Frontal cortex (tissue), 4 donors: ENCODE measurements around the gene TOP2B. TPM values are rescaled to one million over a fixed set of nuclear protein-coding genes. Genes with fewer than 3 reads are reported as not detected.

Experiments used
- DNase-seq, 2 donors: peaks; one replicate each; pipeline ENCODE4 v3.0.0; 2012; ENCODE audit warnings: low spot score in 2 of 2
- FAIRE-seq: peaks from 2 replicates; lab custom pipeline; 2012; peaks lifted over from hg19 to GRCh38; lab: Jason Lieb, UNC
- small RNA-seq: library from RNA; depleted of rRNA; stranded (forward); fragments of <200 nt; gene quantifications from one replicate; pipeline ENCODE3, GENCODE V24; 2014
- total RNA-seq: library from RNA; depleted of rRNA; stranded (reverse); fragments of >200 nt; gene quantifications from one replicate; pipeline ENCODE4 v1.2.3, GENCODE V29; 2014
- donor health status: control.
- donor health status: control.
- donor health status: control.

TOP2B gene
- total RNA-seq, 1 donor from 2014 or later, result 423 TPM

DNA sequence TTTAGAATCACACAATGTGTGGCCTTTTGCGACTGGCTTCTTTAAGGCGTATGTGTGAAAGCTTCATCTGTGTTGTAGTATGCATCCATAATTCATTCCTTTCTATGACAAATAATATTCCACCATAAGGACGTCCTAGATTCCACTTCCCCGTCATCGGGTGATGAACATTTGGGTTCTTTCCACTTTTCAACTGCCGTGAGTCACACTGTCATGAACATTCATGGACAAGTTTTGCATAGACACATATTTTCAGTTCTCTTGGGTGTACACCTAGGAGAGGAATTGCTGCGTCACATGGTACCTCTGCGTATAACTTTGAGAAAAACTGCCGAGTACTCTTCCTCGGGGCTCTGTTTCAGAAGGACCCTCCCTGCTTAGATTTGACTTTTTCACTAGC is 97.3 kb downstream of the TOP2B start:
- FAIRE-seq, result no peak
- no peak for DNase-seq

DNA sequence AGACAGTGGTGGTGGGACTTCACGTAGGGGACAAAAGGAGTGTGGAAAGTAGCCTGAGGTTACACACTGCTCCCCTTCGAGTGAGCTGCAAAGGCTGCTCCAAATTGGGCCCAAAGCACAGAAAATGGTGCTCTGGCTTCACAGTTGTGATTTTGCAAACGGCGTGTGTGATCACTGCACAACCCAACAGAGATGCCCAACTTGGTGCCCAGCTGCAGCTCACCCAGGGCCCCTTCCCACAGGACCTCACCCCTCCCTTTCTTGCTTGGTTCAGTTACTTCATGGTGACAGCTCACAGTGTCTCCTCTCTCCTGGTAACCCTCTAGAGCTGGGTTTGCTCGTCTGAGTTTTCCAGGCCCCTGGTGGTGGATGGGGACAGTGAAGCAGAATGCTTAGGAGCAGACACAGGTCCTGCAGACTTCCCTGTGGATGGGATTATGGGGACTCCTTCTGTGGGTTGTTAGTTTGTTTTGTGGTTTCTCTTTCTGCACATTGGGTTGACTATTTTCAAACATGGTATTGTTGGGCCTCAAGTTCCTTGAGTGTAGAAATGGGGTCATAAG is 98.3 kb downstream of the TOP2B start:
- no peak for DNase-seq

DNA sequence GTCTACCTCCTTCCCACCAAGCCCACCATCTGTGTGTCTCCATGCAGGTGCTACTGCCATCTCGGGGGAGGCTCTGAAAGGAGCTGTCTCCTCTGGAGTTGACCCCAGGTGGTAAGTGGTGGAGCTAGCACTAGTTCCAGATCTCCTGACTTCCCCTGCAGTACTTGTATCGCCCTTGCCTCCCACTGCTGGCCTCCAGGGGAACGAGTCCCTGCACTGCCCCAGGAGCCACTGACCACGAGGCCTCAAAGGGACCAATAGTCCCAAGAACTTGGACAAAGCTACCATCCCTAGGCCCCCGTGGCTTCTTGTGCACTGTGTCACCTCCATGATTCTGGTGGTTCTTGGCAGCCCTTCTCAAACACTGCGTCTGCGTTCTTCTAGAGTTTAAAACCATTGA is 98.9 kb downstream of the TOP2B start:
- DNase-seq (no peak), FAIRE-seq (no peak)

More for the DNA sequence above, 98.3 kb downstream of the TOP2B start:
- no peak for FAIRE-seq

DNA sequence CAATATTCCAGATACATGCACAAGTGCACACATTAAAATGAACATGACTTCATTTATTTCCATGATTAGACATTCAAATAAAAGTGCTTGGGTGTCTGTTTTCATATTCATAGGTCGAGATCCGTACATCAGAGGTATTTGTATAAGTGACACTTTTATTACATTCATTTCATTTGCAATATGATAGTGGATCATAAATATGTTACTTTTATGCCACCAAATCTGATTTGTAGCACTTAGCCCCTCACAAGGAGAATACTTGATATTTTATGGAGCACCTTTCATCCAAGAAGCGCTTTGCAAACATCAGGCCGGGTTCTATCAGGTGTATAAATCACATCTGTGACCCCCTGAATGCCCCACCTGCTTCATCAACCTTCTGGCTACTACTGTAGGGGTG is 100.6 kb downstream of the TOP2B start:
- DNase-seq, result no peak
- no peak for FAIRE-seq

DNA sequence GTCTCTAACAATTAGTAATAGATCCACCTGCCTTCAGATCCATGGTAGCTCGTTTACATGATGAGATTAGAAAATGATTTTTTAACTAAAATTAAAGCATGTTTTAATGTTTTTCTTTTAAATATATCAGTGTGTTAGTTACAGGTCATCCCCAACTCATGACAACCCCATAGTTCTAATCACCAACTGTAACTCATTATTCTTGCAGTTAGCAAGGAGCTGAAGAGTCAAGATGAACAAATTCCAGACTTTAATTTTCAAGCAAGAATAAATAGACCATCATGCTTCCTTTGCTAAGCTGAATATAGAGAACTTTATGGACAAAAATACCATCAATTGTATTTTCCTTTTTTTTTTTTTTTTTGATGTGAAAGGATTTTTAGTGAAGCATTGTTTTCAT is 101.1 kb downstream of the TOP2B start:
- DNase-seq (no peak), FAIRE-seq (no peak)

DNA sequence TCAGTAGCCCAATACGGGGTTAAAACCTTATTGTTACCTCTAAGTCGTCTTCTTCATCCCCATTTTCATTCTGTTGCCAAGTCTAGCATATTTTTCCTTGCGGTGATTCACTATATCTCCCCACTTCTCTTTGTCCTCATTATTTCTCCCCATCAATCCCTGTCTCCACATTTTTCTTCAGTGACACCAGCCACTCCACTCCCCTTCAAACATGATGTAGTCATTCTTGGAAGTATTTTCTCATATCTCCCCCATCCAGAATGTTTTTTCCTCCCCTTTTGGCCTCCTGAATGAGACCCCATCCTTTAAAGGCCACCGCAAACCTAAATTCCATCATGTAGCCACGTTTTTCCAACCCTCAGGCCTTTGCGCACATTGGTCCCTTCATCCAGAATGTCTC is 105.9 kb downstream of the TOP2B start:
- DNase-seq (no peak), FAIRE-seq (no peak)

DNA sequence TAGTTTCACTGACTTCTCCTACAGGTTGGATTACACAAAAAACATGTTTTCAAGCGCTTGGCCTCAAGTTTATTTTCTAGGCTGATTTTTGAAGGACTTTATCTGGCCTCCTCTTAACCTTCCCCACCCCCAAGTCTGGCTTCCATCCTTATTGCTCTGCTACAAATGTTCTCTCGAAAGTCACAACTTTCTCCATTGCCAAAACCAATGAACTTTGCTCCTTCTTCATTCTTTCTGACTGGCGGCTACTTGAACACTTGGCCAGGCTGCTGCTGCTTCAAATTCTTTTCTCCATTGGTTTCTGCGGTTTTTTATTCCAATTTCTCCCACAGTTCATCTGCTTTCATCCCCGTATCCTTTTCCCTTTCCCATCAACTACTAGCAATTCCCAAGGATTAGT is 106.6 kb downstream of the TOP2B start:
- DNase-seq (peak in 1 of 2 donors; percentile 19), FAIRE-seq (no peak)

DNA sequence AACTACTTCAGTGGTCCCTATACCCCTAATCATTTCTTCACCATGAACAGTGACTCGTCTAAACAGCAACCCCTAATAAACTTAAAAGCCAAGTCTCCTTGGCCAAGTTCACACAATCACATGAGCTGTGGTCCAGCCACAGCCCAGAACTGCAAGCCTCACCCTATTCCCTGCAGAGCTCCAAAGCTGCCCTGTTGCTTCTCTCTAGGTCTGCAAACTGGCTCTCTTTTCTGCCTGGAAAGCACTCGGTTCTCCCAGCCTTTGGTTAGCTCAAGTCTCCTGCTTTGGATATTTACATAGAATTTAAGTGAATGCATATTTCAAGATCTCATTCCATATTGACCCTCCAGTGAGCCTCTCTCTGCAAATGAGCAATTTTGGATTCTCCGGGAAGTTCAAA is 107.0 kb downstream of the TOP2B start:
- DNase-seq (no peak), FAIRE-seq (no peak)

DNA sequence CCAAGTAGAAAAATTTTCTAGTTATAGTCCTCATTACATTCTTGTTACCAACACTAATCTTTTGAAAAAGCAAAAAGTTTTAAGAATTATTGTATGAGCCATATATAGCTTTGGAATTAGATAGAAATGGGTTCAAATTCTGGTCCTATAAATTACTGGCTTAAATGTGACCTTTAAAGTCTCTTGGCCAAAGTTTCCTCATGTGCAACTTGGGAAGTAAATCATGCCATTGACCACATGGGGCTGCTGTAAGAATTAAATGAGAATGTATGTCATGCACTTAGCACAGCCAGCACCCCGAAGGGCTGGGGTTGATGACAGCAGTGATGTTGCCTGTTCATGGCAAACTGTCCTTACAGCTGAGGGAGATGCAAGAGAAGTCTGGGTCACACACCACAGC is 108.3 kb downstream of the TOP2B start:
- DNase-seq (no peak), FAIRE-seq (no peak)

DNA sequence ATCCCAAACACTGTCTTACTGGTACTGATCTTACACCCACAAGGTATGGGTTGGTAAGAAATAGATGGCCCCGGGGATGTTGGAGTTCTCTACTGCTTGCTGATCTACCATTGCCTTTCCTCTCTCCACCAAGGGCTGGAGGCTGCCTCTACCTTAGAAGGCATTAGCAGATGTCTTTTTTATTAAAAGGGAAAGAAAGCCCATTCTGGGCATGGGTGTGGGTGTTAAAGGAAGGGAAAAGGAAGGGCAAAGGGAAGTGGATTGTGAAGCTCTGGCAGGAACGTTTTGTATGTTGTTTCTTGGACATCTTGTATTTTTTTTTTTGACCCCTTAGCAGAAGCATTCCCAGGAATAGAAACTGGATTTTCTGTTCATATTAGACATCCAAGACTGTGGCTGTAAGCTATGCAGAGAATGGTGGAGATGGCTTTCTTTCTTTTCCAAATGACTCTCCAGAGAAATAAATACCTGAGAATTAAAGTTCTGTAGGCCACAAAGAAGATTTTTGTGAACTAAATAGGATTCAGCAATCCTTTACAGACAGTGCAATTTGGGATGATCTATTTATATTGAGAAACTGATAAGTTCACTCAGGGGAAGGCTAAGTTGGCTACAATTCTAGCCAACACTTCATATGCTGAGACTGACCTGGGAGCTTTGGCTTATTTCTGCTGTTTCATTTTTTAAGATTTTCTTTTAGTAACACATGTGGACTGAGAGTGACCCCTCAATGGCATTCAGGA is 108.8 kb downstream of the TOP2B start:
- FAIRE-seq, result no peak
- DNase-seq, result no peak

DNA sequence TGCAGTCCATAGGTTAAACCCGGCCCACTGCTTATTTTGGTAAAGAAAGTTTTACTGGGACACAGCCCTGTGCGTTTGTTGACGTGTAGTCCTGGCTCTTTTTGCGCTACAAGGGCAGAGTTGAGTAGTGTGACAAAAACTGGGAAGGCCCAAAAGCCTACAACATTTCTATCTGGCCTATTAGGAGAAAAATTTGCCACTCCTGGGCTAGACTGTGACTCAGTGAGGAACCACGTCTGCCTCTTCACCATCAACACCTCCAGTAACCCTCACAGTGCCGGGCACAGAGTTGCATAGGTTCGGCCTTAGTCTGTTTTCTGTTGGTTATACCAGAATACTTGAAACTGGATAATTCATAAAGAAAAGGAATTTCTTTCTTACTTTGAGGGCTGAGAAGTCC is 110.3 kb downstream of the TOP2B start:
- DNase-seq (no peak), FAIRE-seq (no peak)

DNA sequence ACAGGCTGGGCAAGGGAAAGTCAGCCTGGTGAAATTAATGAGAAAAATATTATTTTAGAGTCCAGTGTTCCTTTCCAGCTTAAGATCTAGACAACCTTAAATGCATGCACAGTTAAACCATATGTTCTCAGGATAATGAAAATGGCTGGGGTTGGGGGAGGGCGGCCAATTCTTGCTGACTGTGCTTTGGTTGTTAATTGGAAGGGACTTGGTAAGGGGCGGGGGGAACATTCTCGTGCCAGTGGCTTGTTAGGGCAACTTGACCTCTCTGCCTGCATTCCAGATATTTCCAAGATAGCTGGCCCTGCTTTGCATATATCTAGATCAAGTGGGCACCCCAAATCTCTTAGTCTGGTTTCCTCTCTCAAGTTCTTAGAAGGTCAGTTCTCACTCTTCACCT is 112.5 kb downstream of the TOP2B start:
- FAIRE-seq (no peak), DNase-seq (no peak)

DNA sequence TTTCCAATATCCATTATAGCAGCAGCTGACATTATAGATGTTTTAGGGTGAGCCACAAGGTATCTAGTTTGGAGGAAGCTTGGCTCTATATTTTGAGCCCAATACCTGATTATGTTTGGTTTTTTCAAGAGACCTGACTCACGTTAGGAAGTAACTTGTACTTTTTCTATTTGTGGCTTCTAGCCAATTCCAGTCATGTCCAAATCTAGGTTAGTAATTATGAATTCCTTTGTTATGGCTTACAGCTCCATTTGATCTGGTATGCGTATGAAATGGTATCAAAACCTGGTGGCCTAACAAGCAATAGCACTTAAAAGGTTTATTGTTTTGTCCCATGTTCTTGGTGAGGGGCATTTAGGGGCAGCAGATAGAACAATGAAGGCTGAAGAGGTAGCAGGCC is 115.9 kb downstream of the TOP2B start:
- DNase-seq (no peak), FAIRE-seq (no peak)

DNA sequence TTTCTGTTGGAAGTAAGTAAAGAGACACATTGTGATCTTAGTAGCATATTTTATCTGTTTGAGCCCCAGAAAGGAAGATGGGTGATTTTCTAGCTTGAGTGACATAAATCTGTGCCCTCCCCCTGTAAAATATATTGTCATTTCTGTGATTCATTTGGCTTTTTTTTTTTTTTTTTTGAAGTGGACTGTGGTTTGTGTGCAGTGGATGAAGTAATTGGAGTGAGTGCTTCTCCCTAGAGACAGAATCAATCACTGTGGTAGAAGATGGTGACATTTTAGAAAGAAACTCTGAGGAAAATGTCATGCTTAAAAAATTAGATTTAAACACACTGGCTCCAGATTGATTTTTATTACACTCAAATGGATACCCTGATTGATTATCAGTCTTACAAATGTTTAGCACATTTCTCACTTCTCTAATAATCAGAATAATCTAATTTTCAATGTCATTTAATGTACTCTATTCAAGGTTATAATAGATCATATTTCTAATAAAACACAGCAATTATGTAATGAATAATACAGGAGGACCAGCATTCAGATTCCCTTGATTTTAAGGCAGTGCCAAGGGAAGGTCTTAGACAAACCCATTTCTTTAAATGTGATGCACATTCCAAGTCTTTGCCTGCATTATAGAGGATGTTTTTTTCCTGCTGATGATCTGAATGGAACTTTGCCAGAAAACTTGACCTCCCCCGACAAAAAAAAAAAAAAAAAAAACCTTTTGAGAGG is 116.6 kb downstream of the TOP2B start:
- DNase-seq, result no peak
- FAIRE-seq, result no peak

Small RNA genes lying within 50 kb of the gene (small RNA-seq; reads per million reads assigned to genes)
- not detected for gene CRIP1P2
- not detected for gene RF01161
- gene RF02271, result not detected

Other genes starting within 250 kb of the TOP2B start
- gene RARB, start 236.6 kb downstream of the TOP2B start, total RNA-seq, result 28.5 TPM
- 32.6 TPM for gene NGLY1, start 118.5 kb upstream of the TOP2B start, total RNA-seq
- 10.6 TPM for gene OXSM, start 125.2 kb upstream of the TOP2B start, total RNA-seq